ENCODE results near the gene CIAO1.

DNA sequence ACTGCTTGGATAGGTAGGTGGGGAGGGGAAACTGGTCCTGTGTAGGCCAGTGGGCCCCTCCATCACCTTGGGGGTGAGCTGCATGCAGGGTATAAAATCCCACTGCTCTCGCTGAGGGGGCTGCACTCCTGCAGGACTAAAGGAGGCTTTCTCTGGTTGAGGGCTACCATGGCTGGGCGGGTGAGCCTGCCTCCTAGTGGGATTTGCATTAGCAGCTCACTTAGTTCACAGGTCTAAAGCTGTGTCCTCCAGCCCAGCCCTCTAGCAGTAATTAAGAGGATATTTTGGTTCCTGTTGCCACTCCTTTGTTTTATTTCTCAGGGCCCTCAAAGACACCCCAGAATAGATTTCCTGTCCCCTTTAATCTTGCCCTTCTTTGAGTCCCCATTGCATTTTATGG is 24.8 kb upstream of the CIAO1 start:
- TF ChIP-seq, protein P1, sequence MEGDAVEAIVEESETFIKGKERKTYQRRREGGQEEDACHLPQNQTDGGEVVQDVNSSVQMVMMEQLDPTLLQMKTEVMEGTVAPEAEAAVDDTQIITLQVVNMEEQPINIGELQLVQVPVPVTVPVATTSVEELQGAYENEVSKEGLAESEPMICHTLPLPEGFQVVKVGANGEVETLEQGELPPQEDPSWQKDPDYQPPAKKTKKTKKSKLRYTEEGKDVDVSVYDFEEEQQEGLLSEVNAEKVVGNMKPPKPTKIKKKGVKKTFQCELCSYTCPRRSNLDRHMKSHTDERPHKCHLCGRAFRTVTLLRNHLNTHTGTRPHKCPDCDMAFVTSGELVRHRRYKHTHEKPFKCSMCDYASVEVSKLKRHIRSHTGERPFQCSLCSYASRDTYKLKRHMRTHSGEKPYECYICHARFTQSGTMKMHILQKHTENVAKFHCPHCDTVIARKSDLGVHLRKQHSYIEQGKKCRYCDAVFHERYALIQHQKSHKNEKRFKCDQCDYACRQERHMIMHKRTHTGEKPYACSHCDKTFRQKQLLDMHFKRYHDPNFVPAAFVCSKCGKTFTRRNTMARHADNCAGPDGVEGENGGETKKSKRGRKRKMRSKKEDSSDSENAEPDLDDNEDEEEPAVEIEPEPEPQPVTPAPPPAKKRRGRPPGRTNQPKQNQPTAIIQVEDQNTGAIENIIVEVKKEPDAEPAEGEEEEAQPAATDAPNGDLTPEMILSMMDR (IDR thresholded peaks at IDR 0.05; ENCODE audit: poor library complexity), result no peak
- TF ChIP-seq EZH2phosphoT487 (IDR thresholded peaks at IDR 0.05; ENCODE audit: low read depth, severe bottlenecking, unreplicated experiment) (no peak), EZH2 (IDR thresholded peaks at IDR 0.05; ENCODE audit: borderline replicate concordance) (no peak)
